HEK293 (cell line): Measurements from ENCODE around the gene WWOX.

ENCODE experiments used
- CTCF ChIA-PET: fragments of 350-600 bp; formaldehyde crosslinking; extraction: SDS; loops from one replicate; lab custom pipeline; 2021; ENCODE audit warnings: antibody characterized with exemption; lab: Yijun Ruan, JAX
- POLR2A ChIA-PET: fragments of 300-600 bp; formaldehyde crosslinking; extraction: SDS; loops from one replicate; lab custom pipeline; 2020; ENCODE audit warnings: antibody characterized with exemption, inconsistent platforms; lab: Yijun Ruan, JAX
- H3K27ac ChIP-seq: fragments of 200-500 bp; sonication (Bioruptor generic); 2 replicates; pipeline ENCODE4 v1.5.1; 2014; ENCODE audit warnings: low read depth, low read length, control low read depth, inconsistent platforms; ENCODE audit errors: extremely low read depth
- H3K36me3 ChIP-seq, 2 experiments: fragments of 200-500 bp in 1 of 2; sonication (Bioruptor generic) in 1 of 2; 1 replicate in 1 of 2; 2 replicates in 1 of 2; pipeline ENCODE4 v1.5.1; 2014 to 2017; ENCODE audit warnings: inconsistent platforms in 2 of 2, low read length in 2 of 2; ENCODE audit not compliant: control insufficient read depth in 2 of 2, insufficient read depth in 1 of 2
- H3K4me1 ChIP-seq: fragments of 200-500 bp; sonication (Bioruptor generic); 2 replicates; pipeline ENCODE4 v1.5.1; 2014; ENCODE audit warnings: mild to moderate bottlenecking, low read length, inconsistent platforms; ENCODE audit not compliant: control insufficient read depth, insufficient read depth
- H3K4me3 ChIP-seq: 2 replicates; pipeline ENCODE4 v1.5.1; 2011; ENCODE audit warnings: low read depth, mild to moderate bottlenecking, control low read depth, low read length, moderate library complexity
- H3K9me3 ChIP-seq: fragments of 200-500 bp; sonication (Bioruptor generic); 2 replicates; pipeline ENCODE4 v1.5.1; 2014; ENCODE audit warnings: low read depth, low read length, inconsistent platforms; ENCODE audit not compliant: control insufficient read depth, insufficient read depth
- HOXD13 ChIP-seq: sonication (generic); formaldehyde crosslinking; IDR thresholded peaks from 2 replicates; pipeline ENCODE4 v1.8.0; 2022; ENCODE audit warnings: missing genetic modification reagents, borderline replicate concordance
- PRDM1 ChIP-seq: fragments of 450-650 bp; formaldehyde crosslinking; IDR thresholded peaks from 2 replicates; pipeline ENCODE4; 2016; ENCODE audit warnings: missing biosample characterization, missing genetic modification characterization
- ZBTB6 ChIP-seq: fragments of 450-650 bp; formaldehyde crosslinking; IDR thresholded peaks from 2 replicates; pipeline ENCODE4 v1.5.1; 2017; ENCODE audit warnings: missing biosample characterization, missing genetic modification characterization
- ZNF138 ChIP-seq: fragments of 450-650 bp; formaldehyde crosslinking; IDR thresholded peaks from 2 replicates; pipeline ENCODE4 v1.5.1; 2016; ENCODE audit warnings: missing biosample characterization, missing genetic modification characterization, borderline replicate concordance
- ZNF239 ChIP-seq: fragments of 450-650 bp; formaldehyde crosslinking; IDR thresholded peaks from 2 replicates; pipeline ENCODE4 v1.5.1; 2016; ENCODE audit warnings: missing biosample characterization, missing genetic modification characterization
- ZNF341 ChIP-seq: fragments of 450-650 bp; formaldehyde crosslinking; IDR thresholded peaks from 2 replicates; pipeline ENCODE4; 2016; ENCODE audit warnings: low read depth, missing biosample characterization, missing genetic modification characterization
- ZNF394 ChIP-seq: fragments of 450-650 bp; formaldehyde crosslinking; IDR thresholded peaks from 2 replicates; pipeline ENCODE4 v1.5.1; 2016; ENCODE audit warnings: missing biosample characterization, missing genetic modification characterization, mild to moderate bottlenecking, moderate library complexity, borderline replicate concordance
- ZNF423 ChIP-seq: fragments of 450-650 bp; formaldehyde crosslinking; IDR thresholded peaks from 2 replicates; pipeline ENCODE4 v1.5.1; 2016; ENCODE audit warnings: missing biosample characterization, missing genetic modification characterization
- ZNF518A ChIP-seq: fragments of 450-650 bp; formaldehyde crosslinking; conservative IDR thresholded peaks from 2 replicates; pipeline ENCODE4 v1.5.1; 2016; ENCODE audit warnings: low read depth, missing biosample characterization, missing genetic modification characterization
- ZNF660 ChIP-seq: fragments of 450-650 bp; IDR thresholded peaks from 2 replicates; pipeline ENCODE4 v1.5.1; 2018; ENCODE audit warnings: missing biosample characterization, mild to moderate bottlenecking, missing genetic modification characterization
- TF ChIP-seq, protein P1 (sequence below): fragments of 450-650 bp; formaldehyde crosslinking; IDR thresholded peaks from 2 replicates; pipeline ENCODE4 v1.5.1; 2016; ENCODE audit warnings: missing biosample characterization, missing genetic modification characterization
- TF ChIP-seq, protein P2 (sequence below): fragments of 450-650 bp; formaldehyde crosslinking; IDR thresholded peaks from 2 replicates; pipeline ENCODE4 v1.5.1; 2017; ENCODE audit warnings: missing biosample characterization, missing genetic modification characterization

WWOX gene

DNA sequence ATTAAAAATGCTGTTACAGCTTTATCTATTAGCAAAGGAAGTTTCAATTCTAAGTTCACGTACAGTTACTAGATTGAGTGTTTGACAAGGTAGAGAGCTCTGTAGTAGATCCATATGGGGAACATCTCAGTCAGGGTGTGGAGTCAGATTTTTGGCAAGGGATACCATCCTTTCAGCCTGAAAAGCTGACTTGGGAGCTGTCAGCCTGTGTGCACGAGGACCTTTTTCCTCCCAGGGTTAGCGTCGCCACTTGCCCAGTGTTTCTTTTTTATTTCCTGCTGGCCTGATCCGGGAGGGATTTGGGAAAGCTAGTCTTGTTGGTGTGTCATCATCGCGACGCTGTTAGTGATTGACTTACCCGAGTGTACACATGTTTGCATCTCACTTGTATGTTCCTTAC lies 29.5 kb downstream of the WWOX start:
- H3K36me3 ChIP-seq, result peaks cover 0 to 10% of the 10 kb centered on the region in 2 experiments; a peak in 2 of 3 replicates
- no peak overlapping the region for H3K4me3 ChIP-seq
- TF ChIP-seq, protein P1, sequence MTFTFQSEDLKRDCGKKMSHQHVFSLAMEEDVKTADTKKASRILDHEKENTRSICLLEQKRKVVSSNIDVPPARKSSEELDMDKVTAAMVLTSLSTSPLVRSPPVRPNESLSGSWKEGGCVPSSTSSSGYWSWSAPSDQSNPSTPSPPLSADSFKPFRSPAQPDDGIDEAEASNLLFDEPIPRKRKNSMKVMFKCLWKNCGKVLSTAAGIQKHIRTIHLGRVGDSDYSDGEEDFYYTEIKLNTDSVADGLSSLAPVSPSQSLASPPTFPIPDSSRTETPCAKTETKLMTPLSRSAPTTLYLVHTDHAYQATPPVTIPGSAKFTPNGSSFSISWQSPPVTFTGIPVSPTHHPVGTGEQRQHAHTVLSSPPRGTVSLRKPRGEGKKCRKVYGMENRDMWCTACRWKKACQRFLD (tag by site-specific recombination), result no peak
- no peak for TF ChIP-seq ZNF138 (tag by site-specific recombination)
- no peak for TF ChIP-seq ZNF518A (tag by site-specific recombination)
- TF ChIP-seq ZNF341 (tag by site-specific recombination), result no peak
- no peak for TF ChIP-seq ZNF423 (tag by site-specific recombination)
- TF ChIP-seq ZNF394 (tag by site-specific recombination), result no peak
- TF ChIP-seq ZNF660 (tag by site-specific recombination), result no peak
- TF ChIP-seq, protein P2, sequence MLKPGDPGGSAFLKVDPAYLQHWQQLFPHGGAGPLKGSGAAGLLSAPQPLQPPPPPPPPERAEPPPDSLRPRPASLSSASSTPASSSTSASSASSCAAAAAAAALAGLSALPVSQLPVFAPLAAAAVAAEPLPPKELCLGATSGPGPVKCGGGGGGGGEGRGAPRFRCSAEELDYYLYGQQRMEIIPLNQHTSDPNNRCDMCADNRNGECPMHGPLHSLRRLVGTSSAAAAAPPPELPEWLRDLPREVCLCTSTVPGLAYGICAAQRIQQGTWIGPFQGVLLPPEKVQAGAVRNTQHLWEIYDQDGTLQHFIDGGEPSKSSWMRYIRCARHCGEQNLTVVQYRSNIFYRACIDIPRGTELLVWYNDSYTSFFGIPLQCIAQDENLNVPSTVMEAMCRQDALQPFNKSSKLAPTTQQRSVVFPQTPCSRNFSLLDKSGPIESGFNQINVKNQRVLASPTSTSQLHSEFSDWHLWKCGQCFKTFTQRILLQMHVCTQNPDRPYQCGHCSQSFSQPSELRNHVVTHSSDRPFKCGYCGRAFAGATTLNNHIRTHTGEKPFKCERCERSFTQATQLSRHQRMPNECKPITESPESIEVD (tag by site-specific recombination), result no peak
- TF ChIP-seq PRDM1 (tag by site-specific recombination), result no peak
- TF ChIP-seq HOXD13 (CRISPR knock-in tag), result no peak
- H3K27ac ChIP-seq, result no peak overlapping the region
- H3K4me1 ChIP-seq, result peaks cover 15% of the 10 kb centered on the region
- CTCF ChIA-PET, result interaction anchor here (0.7 kb wide), 1 partner anchor 144 kb away, joined by 4 read pairs; no protein-coding TSS in a partner anchor
- POLR2A ChIA-PET, result no interaction called here
- H3K9me3 ChIP-seq, result no peaks in the 10 kb centered on the region

DNA sequence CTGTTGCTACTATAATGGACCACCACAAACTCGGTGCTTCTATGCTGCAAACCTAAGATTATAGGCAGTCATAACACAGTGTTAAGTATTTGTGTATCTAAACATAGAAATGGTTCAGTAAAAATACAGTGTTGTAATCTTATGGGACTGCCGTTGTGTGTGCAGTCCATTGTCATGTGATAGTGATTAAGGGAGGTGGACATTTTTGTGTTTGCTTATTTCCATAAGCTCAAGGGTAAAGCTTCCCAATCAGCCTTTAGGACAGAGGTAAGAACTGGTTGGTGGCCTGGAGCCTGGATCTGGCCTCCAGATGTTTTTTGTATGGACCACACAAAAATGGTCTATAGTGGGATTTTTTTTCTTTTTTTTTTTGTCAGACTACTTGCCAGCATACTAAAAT lies 29.9 kb downstream of the WWOX start:
- H3K4me1 ChIP-seq, result peaks cover 15% of the 10 kb centered on the region
- no peak overlapping the region for H3K27ac ChIP-seq
- H3K4me3 ChIP-seq, result no peak overlapping the region
- ChIA-PET CTCF (interaction anchor here (0.7 kb wide), 1 partner anchor 143 kb away, joined by 4 read pairs; no protein-coding TSS in a partner anchor), POLR2A (no interaction called here)
- peaks cover 0 to 10% of the 10 kb centered on the region in 2 experiments; a peak in 2 of 3 replicates for H3K36me3 ChIP-seq
- TF ChIP-seq ZBTB6 (tag by site-specific recombination), result no peak
- no peak for TF ChIP-seq ZNF239
- H3K9me3 ChIP-seq, result no peaks in the 10 kb centered on the region
